AG04450 (cell line): Measurements from ENCODE around the gene LDB3. TPM values are rescaled to one million over a fixed set of nuclear protein-coding genes. Genes with fewer than 3 reads are reported as not detected.
A peak's percentile ranks its signal among the peaks of the same experiment; 100 is the strongest.

Experiments
- CTCF ChIA-PET: fragments of 300-600, 350-600 bp; formaldehyde crosslinking; extraction: SDS; loops from one replicate; lab custom pipeline; 2022; ENCODE audit warnings: antibody characterized with exemption, inconsistent platforms; lab: Charles Lee
- POLR2A ChIA-PET: fragments of 350-600 bp; formaldehyde crosslinking; extraction: SDS; loops from one replicate; lab custom pipeline; 2021; ENCODE audit warnings: antibody characterized with exemption, inconsistent platforms; lab: Yijun Ruan, JAX
- DNase-seq: peaks from one replicate; pipeline ENCODE4 v3.0.0-alpha.2; 2011; ENCODE audit warnings: low read depth, low spot score
- H3K27ac ChIP-seq: one replicate; pipeline ENCODE4 v1.5.1; 2012; ENCODE audit warnings: low read depth, low read length, control low read depth
- H3K27me3 ChIP-seq: one replicate; pipeline ENCODE4 v1.6.0; 2012; ENCODE audit warnings: low read length; ENCODE audit not compliant: control insufficient read depth, insufficient read depth
- H3K4me3 ChIP-seq: 2 replicates; pipeline ENCODE4 v1.5.1; 2011; ENCODE audit warnings: mild to moderate bottlenecking, low read depth, low read length, control low read depth
- H3K9me3 ChIP-seq: 2 replicates; pipeline ENCODE4 v1.5.1; 2012; ENCODE audit warnings: low read length; ENCODE audit not compliant: control insufficient read depth, insufficient read depth
- polyA plus RNA-seq: library from polyadenylated mRNA; depleted of rRNA; stranded (reverse); fragments of >200 nt; gene quantifications from 2 replicates; pipeline ENCODE4 v1.2.3, GENCODE V29; 2011
- TF ChIP-seq, protein P1 (sequence below): IDR thresholded peaks from 2 replicates; pipeline ENCODE4 v1.5.1; 2011; ENCODE audit warnings: low read depth, low read length, control low read depth, inconsistent platforms

The LDB3 gene
- polyA plus RNA-seq, 1 experiment, result 0.46 TPM

GRCh38 chr10:86682675-86683074 lies 14.4 kb downstream of the LDB3 start:
- H3K27me3 ChIP-seq, result peaks cover 5% of the 10 kb centered on the region
- H3K9me3 ChIP-seq, result peaks cover 4% of the 10 kb centered on the region; the same call in 1 of the 2 replicates
- POLR2A ChIA-PET, result no interaction called here
- CTCF ChIA-PET, result interaction anchor here (1.2 kb wide), 1 partner anchor 10 kb away, joined by 3 read pairs; no protein-coding TSS in a partner anchor
- no peak for DNase-seq
- no peak overlapping the region for H3K27ac ChIP-seq
- no peak overlapping the region for H3K4me3 ChIP-seq
- TF ChIP-seq, protein P1, sequence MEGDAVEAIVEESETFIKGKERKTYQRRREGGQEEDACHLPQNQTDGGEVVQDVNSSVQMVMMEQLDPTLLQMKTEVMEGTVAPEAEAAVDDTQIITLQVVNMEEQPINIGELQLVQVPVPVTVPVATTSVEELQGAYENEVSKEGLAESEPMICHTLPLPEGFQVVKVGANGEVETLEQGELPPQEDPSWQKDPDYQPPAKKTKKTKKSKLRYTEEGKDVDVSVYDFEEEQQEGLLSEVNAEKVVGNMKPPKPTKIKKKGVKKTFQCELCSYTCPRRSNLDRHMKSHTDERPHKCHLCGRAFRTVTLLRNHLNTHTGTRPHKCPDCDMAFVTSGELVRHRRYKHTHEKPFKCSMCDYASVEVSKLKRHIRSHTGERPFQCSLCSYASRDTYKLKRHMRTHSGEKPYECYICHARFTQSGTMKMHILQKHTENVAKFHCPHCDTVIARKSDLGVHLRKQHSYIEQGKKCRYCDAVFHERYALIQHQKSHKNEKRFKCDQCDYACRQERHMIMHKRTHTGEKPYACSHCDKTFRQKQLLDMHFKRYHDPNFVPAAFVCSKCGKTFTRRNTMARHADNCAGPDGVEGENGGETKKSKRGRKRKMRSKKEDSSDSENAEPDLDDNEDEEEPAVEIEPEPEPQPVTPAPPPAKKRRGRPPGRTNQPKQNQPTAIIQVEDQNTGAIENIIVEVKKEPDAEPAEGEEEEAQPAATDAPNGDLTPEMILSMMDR, result no peak

GRCh38 chr10:86684331-86685097 lies 16.2 kb downstream of the LDB3 start:
- TF ChIP-seq, protein P1, result peak; percentile 60
- DNase-seq, result no peak
- H3K4me3 ChIP-seq, result no peak overlapping the region
- peaks cover 4% of the 10 kb centered on the region; the same call in 1 of the 2 replicates for H3K9me3 ChIP-seq
- no peak overlapping the region for H3K27ac ChIP-seq
- ChIA-PET CTCF (interaction anchor here (0.5 to 1.9 kb wide), 16 partner anchors 9 to 286 kb away, joined by 3 to 13 read pairs (median 4); no protein-coding TSS in a partner anchor), POLR2A (interaction anchor here (0.6 to 0.7 kb wide), 3 partner anchors 57 to 261 kb away, joined by 3 read pairs; no protein-coding TSS in a partner anchor)
- peaks cover 5% of the 10 kb centered on the region for H3K27me3 ChIP-seq

DNA sequence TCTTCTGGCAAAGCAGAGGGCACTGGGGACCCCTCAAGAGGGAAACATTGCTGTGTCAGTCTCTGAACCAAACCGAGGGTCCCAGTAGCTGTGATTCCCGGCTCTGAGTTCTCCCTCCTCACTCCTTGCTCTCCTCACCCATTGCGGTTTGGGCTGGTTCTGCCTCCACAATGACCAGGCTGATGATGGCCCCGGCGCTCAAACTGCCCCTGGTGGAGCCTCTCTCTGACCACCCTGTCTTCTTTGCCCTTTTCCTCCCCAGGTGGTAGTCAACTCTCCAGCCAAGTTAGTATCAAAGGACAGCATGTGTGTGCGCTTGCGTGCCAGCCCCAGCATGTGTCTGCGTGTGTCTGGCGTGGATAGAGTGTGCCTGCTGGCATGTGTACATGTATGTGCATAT lies 17.1 kb downstream of the LDB3 start:
- ChIA-PET POLR2A (interaction anchor here (0.6 kb wide), 1 partner anchor 56 kb away, joined by 3 read pairs; no protein-coding TSS in a partner anchor), CTCF (interaction anchor here (1.1 to 1.9 kb wide), 4 partner anchors 8 to 157 kb away, joined by 4 to 13 read pairs (median 8); no protein-coding TSS in a partner anchor)
- Histone ChIP-seq H3K4me3 (no peak overlapping the region), H3K9me3 (peaks cover 4% of the 10 kb centered on the region; the same call in 1 of the 2 replicates), H3K27me3 (peaks cover 5% of the 10 kb centered on the region), H3K27ac (no peak overlapping the region)
- no peak for DNase-seq
- TF ChIP-seq, protein P1, result no peak

DNA sequence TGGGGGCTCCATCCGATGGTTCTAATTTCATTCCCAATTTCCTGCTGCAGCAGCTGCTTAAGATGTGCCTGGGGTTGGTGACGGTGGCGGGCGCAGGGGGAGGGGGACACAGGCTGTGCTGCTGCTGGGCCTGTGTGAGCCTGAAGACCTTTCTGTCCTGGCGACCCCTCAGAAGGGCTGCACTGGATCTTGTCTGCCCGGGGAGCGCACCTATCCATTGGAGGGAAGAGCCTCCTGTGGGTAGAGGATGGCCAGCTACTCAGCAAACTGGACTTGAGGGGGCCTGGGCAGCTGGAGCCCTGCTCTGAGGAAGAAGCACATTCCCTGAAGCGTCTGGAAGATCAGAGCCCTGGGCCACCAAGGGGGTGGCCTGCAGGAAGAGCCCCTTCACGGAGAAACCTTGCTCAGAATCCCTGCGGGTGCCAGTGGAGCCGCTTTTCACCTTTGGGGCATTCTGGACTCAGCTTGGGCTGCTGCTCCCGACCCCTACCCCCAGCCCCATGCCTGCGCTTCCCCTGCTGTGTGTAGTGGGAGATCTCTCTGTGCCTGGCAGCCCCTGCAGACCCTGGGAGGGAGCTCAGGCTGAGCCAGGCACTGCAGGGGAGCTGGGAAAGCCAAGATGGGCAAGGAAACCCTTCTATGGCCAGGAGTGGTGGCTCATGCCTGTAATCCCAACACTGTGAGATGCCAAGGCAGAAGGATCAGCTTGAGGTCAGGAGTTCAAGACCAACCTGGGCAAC lies 17.8 kb downstream of the LDB3 start:
- TF ChIP-seq, protein P1, result no peak
- Histone ChIP-seq H3K4me3 (no peak overlapping the region), H3K9me3 (peaks cover 4% of the 10 kb centered on the region; the same call in 1 of the 2 replicates), H3K27me3 (peaks cover 5% of the 10 kb centered on the region), H3K27ac (no peak overlapping the region)
- ChIA-PET POLR2A (no interaction called here), CTCF (interaction anchor here (0.7 kb wide), 1 partner anchor 9 kb away, joined by 4 read pairs; no protein-coding TSS in a partner anchor)
- DNase-seq, result no peak
